ENCODE data around the gene IL27RA. TPM values are rescaled to one million over a fixed set of nuclear protein-coding genes. Genes with fewer than 3 reads are reported as not detected.

Gene IL27RA
- total and polyA plus RNA-seq, 2 experiments from 2014 or later: 5.8 to 8.5 TPM

DNA sequence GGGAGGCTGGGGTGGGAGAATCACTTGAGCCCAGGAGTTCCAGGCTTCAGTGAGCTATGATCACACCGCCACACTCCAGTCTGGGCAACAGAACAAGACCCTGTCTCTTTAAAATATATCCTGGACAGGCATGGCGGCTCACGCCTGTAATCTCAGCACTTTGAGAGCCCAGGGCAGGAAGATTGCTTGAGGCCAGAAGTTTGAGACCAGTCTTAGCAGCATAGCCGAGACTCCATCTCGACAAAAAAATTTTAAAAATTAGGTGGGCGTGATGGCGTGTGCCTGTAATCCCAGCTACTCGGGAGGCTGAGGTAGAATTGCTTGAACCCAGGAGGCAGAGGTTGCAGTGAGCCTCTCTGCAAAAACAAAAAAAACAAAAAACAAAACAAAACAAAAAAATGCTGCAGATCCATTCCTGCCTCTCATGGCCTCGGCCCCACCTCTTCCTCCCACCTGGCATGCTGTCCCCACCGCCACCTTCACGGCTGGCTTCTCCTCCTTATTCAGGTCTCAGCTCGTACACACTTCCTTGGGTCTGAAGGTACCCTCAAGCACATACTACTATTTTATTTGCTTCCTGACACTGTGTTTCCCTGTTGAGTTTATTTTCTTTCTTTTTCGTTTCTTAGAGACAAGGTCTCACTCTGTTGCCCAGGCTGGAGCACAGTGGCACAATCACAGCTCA is 30.7 kb upstream of the IL27RA start:
- Histone ChIP-seq H3K4me3 (no peak overlapping the region), H3K36me3 (ENCODE audit: low read depth) (0 out of 2 replicates have a peak, but pooled peaks cover 6% of the 10 kb centered on the region), H3K9ac (no peak overlapping the region), H4K20me1 (ENCODE audit: insufficient read depth) (no peaks in the 10 kb centered on the region), H3K4me2 (ENCODE audit: unreplicated experiment) (no peak overlapping the region), H3K9me3 (ENCODE audit: low read depth) (peaks cover 8% of the 10 kb centered on the region), H3K27ac (no peak overlapping the region), H3K4me1 (ENCODE audit: insufficient read depth) (peaks cover 15% of the 10 kb centered on the region; the same call in 1 of the 2 replicates), H2AFZ (no peak overlapping the region), H3K9me2 (ENCODE audit: insufficient read depth) (no peaks in the 10 kb centered on the region), H3K27me3 (replicated peaks; ENCODE audit: insufficient read depth) (no peaks in the 10 kb centered on the region), H3K79me2 (ENCODE audit: insufficient read depth) (peaks cover 41% of the 10 kb centered on the region), H3F3A (ENCODE audit: insufficient read depth) (peaks cover 21% of the 10 kb centered on the region)
- 89 to 91% methylated on average over 13 of the region's 13 CpGs for WGBS, 2 experiments (ENCODE audit: low coverage in 1 of 2, low lambda C conversion rate in 2 of 2, missing lambda C conversion rate in 2 of 2)
- TF ChIP-seq EZH2 (IDR thresholded peaks at IDR 0.05; ENCODE audit: insufficient read depth, poor library complexity, severe bottlenecking) (no peak), EZH2phosphoT487 (IDR thresholded peaks at IDR 0.05; ENCODE audit: insufficient read depth, low read depth) (no peak)
- DNase-seq: no peak
- in situ Hi-C loops (cut with MboI): no loop called here

- Histone ChIP-seq H3K4me1 (ENCODE audit: insufficient read depth) (peaks cover 15% of the 10 kb centered on the region; the same call in 1 of the 2 replicates), H3K27me3 (replicated peaks; ENCODE audit: insufficient read depth) (no peaks in the 10 kb centered on the region), H3K79me2 (ENCODE audit: insufficient read depth) (peaks cover 41% of the 10 kb centered on the region), H2AFZ (peak overlapping the region; percentile 46), H3K27ac (peak overlapping the region; percentile 97), H4K20me1 (ENCODE audit: insufficient read depth) (no peaks in the 10 kb centered on the region), H3K9me3 (ENCODE audit: low read depth) (peaks cover 8% of the 10 kb centered on the region), H3K4me3 (no peak overlapping the region), H3K36me3 (ENCODE audit: low read depth) (0 out of 2 replicates have a peak, but pooled peaks cover 6% of the 10 kb centered on the region), H3F3A (ENCODE audit: insufficient read depth) (peaks cover 21% of the 10 kb centered on the region), H3K4me2 (ENCODE audit: unreplicated experiment) (peak overlapping the region; percentile 57), H3K9ac (peak overlapping the region; percentile 32), H3K9me2 (ENCODE audit: insufficient read depth) (no peaks in the 10 kb centered on the region)
- no peak for DNase-seq
- WGBS, 2 experiments (ENCODE audit: low coverage in 1 of 2, low lambda C conversion rate in 2 of 2, missing lambda C conversion rate in 2 of 2): 51 to 52% methylated on average over 13 of the region's 13 CpGs
- TF ChIP-seq EZH2 (IDR thresholded peaks at IDR 0.05; ENCODE audit: insufficient read depth, poor library complexity, severe bottlenecking) (no peak), EZH2phosphoT487 (IDR thresholded peaks at IDR 0.05; ENCODE audit: insufficient read depth, low read depth) (no peak)
- in situ Hi-C loops (cut with MboI): no loop called here
These were observed 28.9 kb upstream of the IL27RA start for GRCh38 chr19:14002571-14003250.

DNA sequence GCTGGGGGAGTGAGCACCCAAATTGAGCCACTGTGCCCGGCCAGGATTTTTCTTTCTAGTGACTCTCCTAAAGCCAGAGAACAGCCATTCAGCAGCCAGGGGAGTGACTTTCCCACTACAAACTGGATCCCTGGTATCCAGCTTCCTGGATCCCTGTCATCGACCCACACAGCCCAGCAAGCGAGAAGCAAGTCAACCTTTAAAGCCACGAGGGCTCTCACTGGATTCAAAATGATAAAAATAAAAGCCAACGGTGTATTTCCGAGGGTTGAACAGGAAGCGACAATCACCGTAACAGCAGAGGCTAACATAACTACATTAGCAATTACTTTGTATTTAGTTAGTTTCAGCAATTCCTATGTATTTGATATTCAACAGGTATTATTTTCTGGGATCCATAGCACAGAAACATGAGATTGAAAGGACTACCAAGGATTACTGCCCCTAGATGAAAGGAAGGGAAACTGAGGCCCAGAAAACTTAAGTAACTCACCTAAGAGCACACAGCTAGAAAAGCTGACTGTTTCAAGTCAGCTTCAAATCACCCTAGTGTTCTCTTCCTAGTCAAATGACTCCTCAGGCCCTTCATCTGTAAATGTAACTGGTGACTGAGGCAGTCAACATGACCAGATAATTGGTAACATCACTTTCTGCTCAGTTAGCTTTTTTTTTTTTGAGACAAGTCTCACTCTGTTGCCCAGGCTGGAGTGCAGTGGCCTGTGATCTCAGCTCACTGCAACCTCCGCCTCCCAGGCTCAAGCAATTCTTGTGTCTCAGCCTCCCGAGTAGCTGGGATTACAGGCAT is 28.1 kb upstream of the IL27RA start:
- peaks cover 8% of the 10 kb centered on the region for H3K9me3 ChIP-seq (ENCODE audit: low read depth)
- peaks cover 21% of the 10 kb centered on the region for H3F3A ChIP-seq (ENCODE audit: insufficient read depth)
- peak; percentile 48 for DNase-seq
- 0 out of 2 replicates have a peak, but pooled peaks cover 6% of the 10 kb centered on the region for H3K36me3 ChIP-seq (ENCODE audit: low read depth)
- in situ Hi-C loops (cut with MboI): no loop called here
- H3K79me2 ChIP-seq (ENCODE audit: insufficient read depth): peaks cover 40% of the 10 kb centered on the region
- H3K9ac ChIP-seq: peak overlapping the region; percentile 32
- H3K27me3 ChIP-seq (replicated peaks; ENCODE audit: insufficient read depth): no peaks in the 10 kb centered on the region
- no peaks in the 10 kb centered on the region for H3K9me2 ChIP-seq (ENCODE audit: insufficient read depth)
- peaks cover 15% of the 10 kb centered on the region; the same call in 1 of the 2 replicates for H3K4me1 ChIP-seq (ENCODE audit: insufficient read depth)
- H2AFZ ChIP-seq: peak overlapping the region; percentile 46
- 36 to 47% methylated on average over 9 to 10 of the region's 10 CpGs for WGBS, 2 experiments (ENCODE audit: low coverage in 1 of 2, low lambda C conversion rate in 2 of 2, missing lambda C conversion rate in 2 of 2)
- no peak overlapping the region for H3K4me3 ChIP-seq
- no peaks in the 10 kb centered on the region for H4K20me1 ChIP-seq (ENCODE audit: insufficient read depth)
- peak overlapping the region; percentile 97 for H3K27ac ChIP-seq
- H3K4me2 ChIP-seq (ENCODE audit: unreplicated experiment): peak overlapping the region; percentile 57
- TF ChIP-seq EZH2phosphoT487 (IDR thresholded peaks at IDR 0.05; ENCODE audit: insufficient read depth, low read depth): no peak
- TF ChIP-seq EZH2 (IDR thresholded peaks at IDR 0.05; ENCODE audit: insufficient read depth, poor library complexity, severe bottlenecking): no peak
